D721Med (cell line): ENCODE results near the gene PUS10.
"Not testable (repeated sequence)": the region's sequence is repeated elsewhere in the genome, so short reads cannot be mapped to it uniquely, and the experiment has no call there.

ENCODE experiments used
- DNase-seq: peaks from one replicate; pipeline ENCODE4 v3.0.0; 2011; ENCODE audit warnings: low spot score; ENCODE audit not compliant: insufficient read length
- FAIRE-seq: peaks from 2 replicates; lab custom pipeline; 2011; peaks lifted over from hg19 to GRCh38; lab: Jason Lieb, UNC
- CTCF ChIP-seq: IDR thresholded peaks from 2 replicates; pipeline ENCODE4 v1.5.1; 2012; ENCODE audit warnings: mild to moderate bottlenecking, control low read depth; ENCODE audit not compliant: insufficient read depth; ENCODE audit errors: missing control alignments

The PUS10 gene

GRCh38 chr2:61045226-61045625 lies 27.2 kb upstream of the PUS10 start:
- DNase-seq (no peak), FAIRE-seq (no peak)
- TF ChIP-seq CTCF = no peak

- DNase-seq (no peak), FAIRE-seq (no peak)
- TF ChIP-seq CTCF = no peak
These were observed 26.6 kb upstream of the PUS10 start for GRCh38 chr2:61044636-61045035.

GRCh38 chr2:61042807-61043206 lies 24.8 kb upstream of the PUS10 start:
- DNase-seq (no peak), FAIRE-seq (no peak)
- TF ChIP-seq CTCF = no peak

- not testable (repeated sequence) for DNase-seq, FAIRE-seq
These were observed 18.6 kb upstream of the PUS10 start for GRCh38 chr2:61036643-61037042.

GRCh38 chr2:61034592-61034991 lies 16.5 kb upstream of the PUS10 start:
- not testable (repeated sequence) for DNase-seq, FAIRE-seq

GRCh38 chr2:61029533-61029932 lies 11.5 kb upstream of the PUS10 start:
- no peak for TF ChIP-seq CTCF
- no peak for DNase-seq
- FAIRE-seq = no peak

GRCh38 chr2:61023670-61024069 lies 5.6 kb upstream of the PUS10 start:
- no peak for FAIRE-seq
- DNase-seq = no peak

GRCh38 chr2:61021228-61021660 lies 3.2 kb upstream of the PUS10 start:
- DNase-seq (no peak), FAIRE-seq (no peak)
- TF ChIP-seq CTCF = no peak

More at GRCh38 chr2:61023670-61024069, 5.6 kb upstream of the PUS10 start:
- no peak for TF ChIP-seq CTCF
